Smooth muscle cell (in vitro differentiated cells): ENCODE data around the gene C20orf144. TPM values are rescaled to one million over a fixed set of nuclear protein-coding genes. Genes with fewer than 3 reads are reported as not detected.

Experiments used
- DNase-seq: peaks from one replicate; lab custom pipeline; 2025; ENCODE audit not compliant: unreplicated experiment; lab: John Stamatoyannopoulos, UW
- H2AFZ ChIP-seq: fragments of 200-600 bp; sonication (generic); 2 replicates; pipeline ENCODE4 v1.6.0; 2016; ENCODE audit warnings: antibody characterized with exemption, low read depth, mild to moderate bottlenecking
- H3F3A ChIP-seq: fragments of 200-600 bp; sonication (generic); 2 replicates; pipeline ENCODE4 v1.6.0; 2017; ENCODE audit warnings: antibody characterized with exemption, low read depth
- H3K27ac ChIP-seq: fragments of 200-600 bp; sonication (generic); 2 replicates; pipeline ENCODE4 v1.5.1; 2016; ENCODE audit warnings: low read depth, mild to moderate bottlenecking
- H3K27me3 ChIP-seq: fragments of 200-600 bp; sonication (generic); 2 replicates; pipeline ENCODE4 v1.6.1; 2016; ENCODE audit warnings: low read depth, mild to moderate bottlenecking
- H3K36me3 ChIP-seq: fragments of 200-600 bp; sonication (generic); 2 replicates; pipeline ENCODE4 v1.5.1; 2016; ENCODE audit warnings: low read depth
- H3K4me1 ChIP-seq: fragments of 200-600 bp; sonication (generic); 2 replicates; pipeline ENCODE4 v1.5.1; 2016; ENCODE audit warnings: low read depth
- H3K4me2 ChIP-seq: fragments of 200-600 bp; sonication (generic); 2 replicates; pipeline ENCODE4 v1.6.0; 2016; ENCODE audit warnings: mild to moderate bottlenecking
- H3K4me3 ChIP-seq: fragments of 200-600 bp; sonication (generic); 2 replicates; pipeline ENCODE4 v1.5.1; 2016; ENCODE audit warnings: mild to moderate bottlenecking
- H3K79me2 ChIP-seq: fragments of 200-600 bp; sonication (generic); 2 replicates; pipeline ENCODE4 v1.6.0; 2016; ENCODE audit warnings: low read depth, mild to moderate bottlenecking
- H3K9ac ChIP-seq: fragments of 200-600 bp; sonication (generic); 2 replicates; pipeline ENCODE4 v1.6.0; 2016; ENCODE audit warnings: low read depth
- H3K9me3 ChIP-seq: fragments of 200-600 bp; sonication (generic); replicated peaks from 2 replicates; pipeline ENCODE4 v1.5.1; 2016; ENCODE audit warnings: low read depth
- H4K20me1 ChIP-seq: fragments of 200-600 bp; sonication (generic); 2 replicates; pipeline ENCODE4 v1.6.0; 2016; ENCODE audit warnings: low read depth
- WGBS: methylation state at CpG from one replicate; pipeline ENCODE4 v1.1.7; 2016; ENCODE audit warnings: low lambda C conversion rate; 5-methylcytosine and 5-hydroxymethylcytosine counted together
- polyA plus RNA-seq: library from polyadenylated mRNA; unstranded; fragments of >200 nt; fragmentation: Nextera tagmentation; extraction: Ambion mirVana; gene quantifications from 2 replicates; pipeline ENCODE4 v1.2.1, GENCODE V29; 2016
- total RNA-seq: library from RNA; depleted of rRNA; stranded (reverse); fragments of >200 nt; gene quantifications from 2 replicates; pipeline ENCODE4 v1.2.3, GENCODE V29; 2014
- TF ChIP-seq, protein P1 (sequence below): fragments of 200-600 bp; sonication (generic); IDR thresholded peaks from 2 replicates; pipeline ENCODE4 v1.5.1; 2017; ENCODE audit warnings: borderline replicate concordance, mild to moderate bottlenecking, antibody characterized with exemption; ENCODE audit not compliant: insufficient read depth, poor library complexity, severe bottlenecking

Gene C20orf144
- total and polyA plus RNA-seq, 2 experiments from 2014 or later: 0.73 to 1.1 TPM

- Histone ChIP-seq H2AFZ (no peak overlapping the region), H3K4me2 (no peak overlapping the region), H4K20me1 (no peaks in the 10 kb centered on the region), H3K4me3 (no peak overlapping the region), H3K27ac (no peak overlapping the region), H3K9ac (no peak overlapping the region), H3K36me3 (peaks cover 6% of the 10 kb centered on the region), H3K79me2 (peaks cover 5% of the 10 kb centered on the region), H3K27me3 (no peaks in the 10 kb centered on the region), H3F3A (peaks cover 7% of the 10 kb centered on the region), H3K4me1 (peaks cover 3% of the 10 kb centered on the region), H3K9me3 (no peaks in the 10 kb centered on the region)
- WGBS: 98% methylated on average over 8 of the region's 8 CpGs
- TF ChIP-seq, protein P1, sequence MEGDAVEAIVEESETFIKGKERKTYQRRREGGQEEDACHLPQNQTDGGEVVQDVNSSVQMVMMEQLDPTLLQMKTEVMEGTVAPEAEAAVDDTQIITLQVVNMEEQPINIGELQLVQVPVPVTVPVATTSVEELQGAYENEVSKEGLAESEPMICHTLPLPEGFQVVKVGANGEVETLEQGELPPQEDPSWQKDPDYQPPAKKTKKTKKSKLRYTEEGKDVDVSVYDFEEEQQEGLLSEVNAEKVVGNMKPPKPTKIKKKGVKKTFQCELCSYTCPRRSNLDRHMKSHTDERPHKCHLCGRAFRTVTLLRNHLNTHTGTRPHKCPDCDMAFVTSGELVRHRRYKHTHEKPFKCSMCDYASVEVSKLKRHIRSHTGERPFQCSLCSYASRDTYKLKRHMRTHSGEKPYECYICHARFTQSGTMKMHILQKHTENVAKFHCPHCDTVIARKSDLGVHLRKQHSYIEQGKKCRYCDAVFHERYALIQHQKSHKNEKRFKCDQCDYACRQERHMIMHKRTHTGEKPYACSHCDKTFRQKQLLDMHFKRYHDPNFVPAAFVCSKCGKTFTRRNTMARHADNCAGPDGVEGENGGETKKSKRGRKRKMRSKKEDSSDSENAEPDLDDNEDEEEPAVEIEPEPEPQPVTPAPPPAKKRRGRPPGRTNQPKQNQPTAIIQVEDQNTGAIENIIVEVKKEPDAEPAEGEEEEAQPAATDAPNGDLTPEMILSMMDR: no peak
- no peak for DNase-seq
Measured at GRCh38 chr20:33658510-33658909, 3.6 kb upstream of the C20orf144 start.

- peaks cover 4% of the 10 kb centered on the region for H3K4me1 ChIP-seq
- no peak overlapping the region for H3K9ac ChIP-seq
- H3K4me3 ChIP-seq: no peak overlapping the region
- H4K20me1 ChIP-seq: no peaks in the 10 kb centered on the region
- no peak overlapping the region for H3K27ac ChIP-seq
- H3K36me3 ChIP-seq: peaks cover 6% of the 10 kb centered on the region
- 98% methylated on average over 4 of the region's 4 CpGs for WGBS
- peaks cover 5% of the 10 kb centered on the region for H3K79me2 ChIP-seq
- no peak overlapping the region for H2AFZ ChIP-seq
- no peak for DNase-seq
- TF ChIP-seq, protein P1: no peak
- H3K4me2 ChIP-seq: no peak overlapping the region
- H3K9me3 ChIP-seq: no peaks in the 10 kb centered on the region
- H3K27me3 ChIP-seq: no peaks in the 10 kb centered on the region
- peaks cover 7% of the 10 kb centered on the region for H3F3A ChIP-seq
Measured at GRCh38 chr20:33658929-33659328, 3.2 kb upstream of the C20orf144 start.

- no peak overlapping the region for H2AFZ ChIP-seq
- no peaks in the 10 kb centered on the region for H3K9me3 ChIP-seq
- H3K79me2 ChIP-seq: peaks cover 5% of the 10 kb centered on the region
- no peak overlapping the region for H3K4me2 ChIP-seq
- H3K4me3 ChIP-seq: no peak overlapping the region
- TF ChIP-seq, protein P1: no peak
- H3K36me3 ChIP-seq: peaks cover 6% of the 10 kb centered on the region
- no peak overlapping the region for H3K9ac ChIP-seq
- peaks cover 8% of the 10 kb centered on the region for H3F3A ChIP-seq
- peaks cover 6% of the 10 kb centered on the region for H3K4me1 ChIP-seq
- DNase-seq: no peak
- WGBS: 98% methylated on average over 32 of the region's 32 CpGs
- H4K20me1 ChIP-seq: no peaks in the 10 kb centered on the region
- H3K27ac ChIP-seq: no peak overlapping the region
- no peaks in the 10 kb centered on the region for H3K27me3 ChIP-seq
Measured at GRCh38 chr20:33659341-33660034, 2.6 kb upstream of the C20orf144 start.

GRCh38 chr20:33660035-33660684 lies 2.0 kb upstream of the C20orf144 start:
- WGBS: 97% methylated on average over 21 of the region's 21 CpGs

More at GRCh38 chr20:33660035-33660684, 2.0 kb upstream of the C20orf144 start:
- TF ChIP-seq, protein P1: no peak
- Histone ChIP-seq H3K9me3 (no peaks in the 10 kb centered on the region), H3K27me3 (no peaks in the 10 kb centered on the region), H3K4me1 (peaks cover 6% of the 10 kb centered on the region), H3K36me3 (peaks cover 6% of the 10 kb centered on the region), H3K4me3 (no peak overlapping the region), H3K27ac (no peak overlapping the region), H3F3A (peaks cover 12% of the 10 kb centered on the region), H3K4me2 (no peak overlapping the region), H3K79me2 (peaks cover 5% of the 10 kb centered on the region), H2AFZ (no peak overlapping the region), H4K20me1 (no peaks in the 10 kb centered on the region), H3K9ac (no peak overlapping the region)
- no peak for DNase-seq
